Ishikawa (cell line): ENCODE measurements around the gene TBC1D2B.

Experiments
- CEBPB ChIP-seq: IDR thresholded peaks from 2 replicates; pipeline ENCODE4 v1.6.1; 2012
- CREB1 ChIP-seq: IDR thresholded peaks from 2 replicates; pipeline ENCODE4 v1.6.1; 2012; ENCODE audit warnings: low read depth
- EGR1 ChIP-seq: IDR thresholded peaks from 2 replicates; pipeline ENCODE4 v1.6.1; 2012
- EP300 ChIP-seq: IDR thresholded peaks from 2 replicates; pipeline ENCODE4 v1.6.1; 2012; ENCODE audit warnings: borderline replicate concordance
- RAD21 ChIP-seq: IDR thresholded peaks from 2 replicates; pipeline ENCODE4 v1.6.1; 2012; ENCODE audit warnings: low read depth
- TAF1 ChIP-seq: IDR thresholded peaks from 2 replicates; pipeline ENCODE4 v1.6.1; 2012; ENCODE audit warnings: low read depth, mild to moderate bottlenecking
- TF ChIP-seq, protein P1 (sequence below): IDR thresholded peaks from 2 replicates; pipeline ENCODE4 v1.6.1; 2012; ENCODE audit warnings: low read depth, mild to moderate bottlenecking

GRCh38 chr15:78054518-78054917 lies 23.0 kb downstream of the TBC1D2B start:
- TF ChIP-seq TAF1 (no peak), EP300 (no peak), CREB1 (no peak), RAD21 (no peak), EGR1 (no peak), CEBPB (no peak)
- TF ChIP-seq, protein P1, sequence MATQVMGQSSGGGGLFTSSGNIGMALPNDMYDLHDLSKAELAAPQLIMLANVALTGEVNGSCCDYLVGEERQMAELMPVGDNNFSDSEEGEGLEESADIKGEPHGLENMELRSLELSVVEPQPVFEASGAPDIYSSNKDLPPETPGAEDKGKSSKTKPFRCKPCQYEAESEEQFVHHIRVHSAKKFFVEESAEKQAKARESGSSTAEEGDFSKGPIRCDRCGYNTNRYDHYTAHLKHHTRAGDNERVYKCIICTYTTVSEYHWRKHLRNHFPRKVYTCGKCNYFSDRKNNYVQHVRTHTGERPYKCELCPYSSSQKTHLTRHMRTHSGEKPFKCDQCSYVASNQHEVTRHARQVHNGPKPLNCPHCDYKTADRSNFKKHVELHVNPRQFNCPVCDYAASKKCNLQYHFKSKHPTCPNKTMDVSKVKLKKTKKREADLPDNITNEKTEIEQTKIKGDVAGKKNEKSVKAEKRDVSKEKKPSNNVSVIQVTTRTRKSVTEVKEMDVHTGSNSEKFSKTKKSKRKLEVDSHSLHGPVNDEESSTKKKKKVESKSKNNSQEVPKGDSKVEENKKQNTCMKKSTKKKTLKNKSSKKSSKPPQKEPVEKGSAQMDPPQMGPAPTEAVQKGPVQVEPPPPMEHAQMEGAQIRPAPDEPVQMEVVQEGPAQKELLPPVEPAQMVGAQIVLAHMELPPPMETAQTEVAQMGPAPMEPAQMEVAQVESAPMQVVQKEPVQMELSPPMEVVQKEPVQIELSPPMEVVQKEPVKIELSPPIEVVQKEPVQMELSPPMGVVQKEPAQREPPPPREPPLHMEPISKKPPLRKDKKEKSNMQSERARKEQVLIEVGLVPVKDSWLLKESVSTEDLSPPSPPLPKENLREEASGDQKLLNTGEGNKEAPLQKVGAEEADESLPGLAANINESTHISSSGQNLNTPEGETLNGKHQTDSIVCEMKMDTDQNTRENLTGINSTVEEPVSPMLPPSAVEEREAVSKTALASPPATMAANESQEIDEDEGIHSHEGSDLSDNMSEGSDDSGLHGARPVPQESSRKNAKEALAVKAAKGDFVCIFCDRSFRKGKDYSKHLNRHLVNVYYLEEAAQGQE = no peak
